HepG2 (cell line): ENCODE measurements around the gene FAM168A. TPM values are rescaled to one million over a fixed set of nuclear protein-coding genes. Genes with fewer than 3 reads are reported as not detected.

Experiments
- HOXA5 ChIP-seq: sonication (generic); formaldehyde crosslinking; IDR thresholded peaks from 2 replicates; pipeline ENCODE4 v1.4.0; 2020; ENCODE audit warnings: missing genetic modification reagents
- MXD4 ChIP-seq: IDR thresholded peaks from 2 replicates; pipeline ENCODE4 v1.6.1; 2016; ENCODE audit warnings: mild to moderate bottlenecking, missing biosample characterization, missing genetic modification reagents
- PAF1 ChIP-seq: IDR thresholded peaks from 2 replicates; pipeline ENCODE4 v1.6.1; 2016; ENCODE audit warnings: missing genetic modification reagents, missing compliant biosample characterization
- POGK ChIP-seq: sonication (generic); formaldehyde crosslinking; conservative IDR thresholded peaks from 2 replicates; pipeline ENCODE4 v1.8.0; 2022; ENCODE audit warnings: mild to moderate bottlenecking, moderate library complexity, missing genetic modification reagents
- RAD51 ChIP-seq: fragments of 450-650 bp; IDR thresholded peaks from 2 replicates; pipeline ENCODE4 v1.6.1; 2016; ENCODE audit warnings: borderline replicate concordance
- RERE ChIP-seq: IDR thresholded peaks from 2 replicates; pipeline ENCODE4 v1.6.1; 2016; ENCODE audit warnings: low read depth, missing genetic modification reagents, missing compliant biosample characterization
- RXRB ChIP-seq: IDR thresholded peaks from 2 replicates; pipeline ENCODE4 v1.6.1; 2016; ENCODE audit warnings: borderline replicate concordance, missing genetic modification reagents, missing compliant biosample characterization
- SNAPC2 ChIP-seq: sonication (generic); formaldehyde crosslinking; IDR thresholded peaks from 2 replicates; pipeline ENCODE4 v1.8.1; 2022; ENCODE audit warnings: mild to moderate bottlenecking, missing genetic modification reagents
- ZBTB37 ChIP-seq: sonication (generic); formaldehyde crosslinking; IDR thresholded peaks from 2 replicates; pipeline ENCODE4 v1.4.0; 2020; ENCODE audit warnings: mild to moderate bottlenecking, missing genetic modification reagents
- ZNF274 ChIP-seq: sonication (generic); formaldehyde crosslinking; IDR thresholded peaks from 2 replicates; pipeline ENCODE4 v1.5.1; 2020; ENCODE audit warnings: mild to moderate bottlenecking, missing genetic modification reagents
- ZNF275 ChIP-seq: sonication (generic); formaldehyde crosslinking; IDR thresholded peaks from 2 replicates; pipeline ENCODE4 v1.8.0; 2022; ENCODE audit warnings: missing genetic modification reagents, mild to moderate bottlenecking, inconsistent platforms, borderline replicate concordance
- ZNF33B ChIP-seq: sonication (generic); formaldehyde crosslinking; IDR thresholded peaks from 2 replicates; pipeline ENCODE4 v1.5.1; 2020; ENCODE audit warnings: mild to moderate bottlenecking, missing genetic modification reagents
- ZNF350 ChIP-seq: sonication (generic); formaldehyde crosslinking; IDR thresholded peaks from 2 replicates; pipeline ENCODE4 v1.4.0; 2020; ENCODE audit warnings: mild to moderate bottlenecking, low read depth, missing genetic modification reagents, borderline replicate concordance
- ZNF446 ChIP-seq: sonication (generic); formaldehyde crosslinking; IDR thresholded peaks from 2 replicates; pipeline ENCODE4 v1.5.0; 2020; ENCODE audit warnings: mild to moderate bottlenecking, missing genetic modification reagents
- ZNF766 ChIP-seq: sonication (generic); formaldehyde crosslinking; IDR thresholded peaks from 2 replicates; pipeline ENCODE4 v1.5.0; 2020; ENCODE audit warnings: missing genetic modification reagents, borderline replicate concordance
- ZNF768 ChIP-seq: sonication (generic); formaldehyde crosslinking; IDR thresholded peaks from 2 replicates; pipeline ENCODE4 v1.4.0; 2020; ENCODE audit warnings: missing genetic modification reagents
- ZNF816 ChIP-seq: sonication (generic); formaldehyde crosslinking; IDR thresholded peaks from 2 replicates; pipeline ENCODE4 v1.8.0; 2022; ENCODE audit warnings: missing genetic modification reagents, mild to moderate bottlenecking, borderline replicate concordance
- ZNF841 ChIP-seq: sonication (generic); formaldehyde crosslinking; IDR thresholded peaks from 2 replicates; pipeline ENCODE4 v1.8.1; 2023; ENCODE audit warnings: missing genetic modification reagents, borderline replicate concordance
- polyA plus RNA-seq, 8 experiments: library from polyadenylated mRNA; depleted of rRNA in 3 of 8; stranded (reverse) in 7 of 8; unstranded in 1 of 8; fragments of >200 nt; fragmentation: Illumina TruSeq in 4 of 8; extraction: Trizol in 4 of 8; gene quantifications; 2 replicates each; pipeline versions ENCODE4 v1.2.1 to v1.2.3, GENCODE V29; 2011 to 2016; ENCODE audit warnings: low read depth in 4 of 8, missing spikeins in 1 of 8, mixed read lengths in 1 of 8; ENCODE audit not compliant: insufficient read depth in 1 of 8
- total RNA-seq, 5 experiments: library from RNA; depleted of rRNA; stranded (reverse); fragments of >200 nt; fragmentation: Illumina TruSeq; extraction: Trizol; gene quantifications; 2 replicates each; pipeline ENCODE4 v1.2.3, GENCODE V29; 2016; ENCODE audit warnings: low read depth in 1 of 5
- TF ChIP-seq, protein P1 (sequence below): IDR thresholded peaks from 2 replicates; pipeline ENCODE4 v1.6.1; 2016; ENCODE audit warnings: missing genetic modification reagents, missing compliant biosample characterization

The FAM168A gene
- total and polyA plus RNA-seq, 2 of the 13 experiments (the other 11 are each of a cell fraction or from before 2014, with no cell fraction given): 13.9 to 15.8 TPM

GRCh38 chr11:73597956-73598718, at the start of gene FAM168A (continued):
- TF ChIP-seq ZNF275 (CRISPR knock-in tag) (no peak; the same call in 1 of the 2 replicates), HOXA5 (CRISPR knock-in tag) (no peak), ZNF350 (CRISPR knock-in tag) (peak; percentile 81), ZNF841 (CRISPR knock-in tag) (no peak), RXRB (CRISPR knock-in tag) (0 out of 2 replicates have a peak, but pooled peaks have one; percentile 6), ZBTB37 (no peak), ZNF766 (CRISPR knock-in tag) (no peak), MXD4 (CRISPR knock-in tag) (no peak), ZNF446 (CRISPR knock-in tag) (no peak), ZNF274 (CRISPR knock-in tag) (peak; percentile 51; the same call in 1 of the 2 replicates), ZNF768 (CRISPR knock-in tag) (0 out of 2 replicates have a peak, but pooled peaks have one; percentile 7), ZNF33B (CRISPR knock-in tag) (no peak), PAF1 (CRISPR knock-in tag) (no peak), SNAPC2 (CRISPR knock-in tag) (peak; percentile 46; the same call in 1 of the 2 replicates), ZNF816 (no peak), RERE (CRISPR knock-in tag) (no peak), POGK (CRISPR knock-in tag) (peak; percentile 41), RAD51 (no peak)
- TF ChIP-seq, protein P1, sequence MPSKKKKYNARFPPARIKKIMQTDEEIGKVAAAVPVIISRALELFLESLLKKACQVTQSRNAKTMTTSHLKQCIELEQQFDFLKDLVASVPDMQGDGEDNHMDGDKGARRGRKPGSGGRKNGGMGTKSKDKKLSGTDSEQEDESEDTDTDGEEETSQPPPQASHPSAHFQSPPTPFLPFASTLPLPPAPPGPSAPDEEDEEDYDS: peak; percentile 33; the same call in 1 of the 2 replicates
